GM23338 (cell line): ENCODE data around the gene BORCS8. TPM values are rescaled to one million over a fixed set of nuclear protein-coding genes. Genes with fewer than 3 reads are reported as not detected.
A peak's percentile ranks its signal among the peaks of the same experiment; 100 is the strongest.

Experiments
- ATAC-seq: fragments of 200-7000 bp; cut with Tn5 transposase; 3 replicates; pipeline ENCODE4 v1.9.1; 2020
- DNase-seq: peaks from one replicate; pipeline ENCODE4 v3.0.0-alpha.2; 2015; ENCODE audit warnings: low spot score
- H2AFZ ChIP-seq: fragments of 200-600 bp; sonication (generic); 2 replicates; pipeline ENCODE4 v1.8.0; 2016; ENCODE audit warnings: antibody characterized with exemption, mild to moderate bottlenecking, moderate library complexity
- H3F3A ChIP-seq: fragments of 200-600 bp; sonication (generic); replicated peaks from 2 replicates; pipeline ENCODE4 v1.8.0; 2017; ENCODE audit warnings: antibody characterized with exemption, mixed run types, low read depth
- H3K27ac ChIP-seq: fragments of 200-600 bp; sonication (generic); 2 replicates; pipeline ENCODE4 v1.6.1; 2016; ENCODE audit warnings: low read depth
- H3K27me3 ChIP-seq: fragments of 200-600 bp; sonication (generic); 2 replicates; pipeline ENCODE4 v1.8.0; 2016; ENCODE audit warnings: mild to moderate bottlenecking, mixed run types, moderate library complexity; ENCODE audit not compliant: insufficient read depth
- H3K36me3 ChIP-seq: fragments of 200-600 bp; sonication (generic); 2 replicates; pipeline ENCODE4 v1.8.0; 2016; ENCODE audit warnings: mild to moderate bottlenecking; ENCODE audit not compliant: insufficient read depth
- H3K4me1 ChIP-seq: fragments of 200-600 bp; sonication (generic); 2 replicates; pipeline ENCODE4 v1.8.0; 2016; ENCODE audit warnings: mild to moderate bottlenecking, moderate library complexity; ENCODE audit not compliant: insufficient read depth
- H3K4me2 ChIP-seq: fragments of 200-600 bp; sonication (generic); 2 replicates; pipeline ENCODE4 v1.7.1; 2017; ENCODE audit warnings: mixed run types
- H3K4me3 ChIP-seq: fragments of 200-600 bp; sonication (generic); 2 replicates; pipeline ENCODE4 v1.6.1; 2016; ENCODE audit warnings: mixed run types
- H3K79me2 ChIP-seq: fragments of 200-600 bp; sonication (generic); replicated peaks from 2 replicates; pipeline ENCODE4 v1.8.0; 2017; ENCODE audit warnings: mild to moderate bottlenecking; ENCODE audit not compliant: insufficient read depth
- H3K9me2 ChIP-seq: fragments of 200-600 bp; sonication (generic); 2 replicates; pipeline ENCODE4 v1.8.0; 2017; ENCODE audit not compliant: insufficient read depth
- H4K20me1 ChIP-seq: fragments of 200-600 bp; sonication (generic); replicated peaks from 2 replicates; pipeline ENCODE4 v1.8.0; 2017; ENCODE audit warnings: mild to moderate bottlenecking; ENCODE audit not compliant: insufficient read depth
- H3K27ac Mint-ChIP-seq: 2 replicates; pipeline ENCODE4 v1.8.0; 2020; ENCODE audit warnings: inconsistent platforms, mild to moderate bottlenecking, moderate library complexity, mixed read lengths
- H3K27me3 Mint-ChIP-seq: 3 replicates; pipeline ENCODE4 v1.8.0; 2022; ENCODE audit warnings: low read depth, mild to moderate bottlenecking, moderate library complexity, mixed read lengths, inconsistent platforms; ENCODE audit not compliant: insufficient read depth, poor library complexity
- H3K36me3 Mint-ChIP-seq: 3 replicates; pipeline ENCODE4 v1.8.0; 2021; ENCODE audit warnings: low read depth, mild to moderate bottlenecking, inconsistent platforms, moderate library complexity, mixed read lengths
- H3K4me1 Mint-ChIP-seq: 3 replicates; pipeline ENCODE4 v1.8.0; 2020; ENCODE audit warnings: mild to moderate bottlenecking, inconsistent platforms, mixed read lengths
- H3K4me3 Mint-ChIP-seq: 3 replicates; pipeline ENCODE4 v1.8.0; 2021; ENCODE audit warnings: moderate library complexity, mild to moderate bottlenecking, inconsistent platforms, mixed read lengths
- H3K9me3 Mint-ChIP-seq: 3 replicates; pipeline ENCODE4 v1.8.0; 2020; ENCODE audit warnings: moderate library complexity, mild to moderate bottlenecking, inconsistent platforms, mixed read lengths
- CTCF ChIP-seq, 2 experiments: fragments of 200-600 bp in 1 of 2; sonication (generic) in 1 of 2; conservative IDR thresholded peaks; 2 replicates each; pipeline versions ENCODE4 v1.5.1 to v1.6.1; 2016 to 2017; ENCODE audit warnings: antibody characterized with exemption in 2 of 2, low read depth in 2 of 2, mild to moderate bottlenecking in 2 of 2, moderate library complexity in 1 of 2
- ETS1 ChIP-seq: IDR thresholded peaks from 2 replicates; pipeline ENCODE4 v1.6.1; 2016; ENCODE audit warnings: antibody characterized with exemption
- JUNB ChIP-seq: IDR thresholded peaks from one replicate; pipeline ENCODE4 v1.6.1; 2016; ENCODE audit warnings: antibody characterized with exemption; ENCODE audit not compliant: unreplicated experiment
- POLR2AphosphoS5 ChIP-seq: IDR thresholded peaks from 2 replicates; pipeline ENCODE4 v1.6.1; 2016; ENCODE audit warnings: antibody characterized with exemption, low read depth
- polyA plus RNA-seq: library from polyadenylated mRNA; unstranded; fragments of >200 nt; fragmentation: Nextera tagmentation; extraction: Ambion mirVana; gene quantifications from 2 replicates; pipeline ENCODE4 v1.2.1, GENCODE V29; 2016
- total RNA-seq: library from RNA; depleted of rRNA; stranded (reverse); fragments of >200 nt; shearing (Covaris generic); gene quantifications from 2 replicates; pipeline ENCODE4 v1.2.3, GENCODE V29; 2014
- TF ChIP-seq, protein P1 (sequence below): IDR thresholded peaks from one replicate; pipeline ENCODE4 v1.6.1; 2018; ENCODE audit warnings: antibody characterized with exemption; ENCODE audit not compliant: unreplicated experiment

The BORCS8 gene
- total and polyA plus RNA-seq, 2 experiments from 2014 or later: 15.1 to 18.8 TPM

GRCh38 chr19:19170873-19171672, 20.9 kb downstream of the BORCS8 start (continued):
- TF ChIP-seq, protein P1, sequence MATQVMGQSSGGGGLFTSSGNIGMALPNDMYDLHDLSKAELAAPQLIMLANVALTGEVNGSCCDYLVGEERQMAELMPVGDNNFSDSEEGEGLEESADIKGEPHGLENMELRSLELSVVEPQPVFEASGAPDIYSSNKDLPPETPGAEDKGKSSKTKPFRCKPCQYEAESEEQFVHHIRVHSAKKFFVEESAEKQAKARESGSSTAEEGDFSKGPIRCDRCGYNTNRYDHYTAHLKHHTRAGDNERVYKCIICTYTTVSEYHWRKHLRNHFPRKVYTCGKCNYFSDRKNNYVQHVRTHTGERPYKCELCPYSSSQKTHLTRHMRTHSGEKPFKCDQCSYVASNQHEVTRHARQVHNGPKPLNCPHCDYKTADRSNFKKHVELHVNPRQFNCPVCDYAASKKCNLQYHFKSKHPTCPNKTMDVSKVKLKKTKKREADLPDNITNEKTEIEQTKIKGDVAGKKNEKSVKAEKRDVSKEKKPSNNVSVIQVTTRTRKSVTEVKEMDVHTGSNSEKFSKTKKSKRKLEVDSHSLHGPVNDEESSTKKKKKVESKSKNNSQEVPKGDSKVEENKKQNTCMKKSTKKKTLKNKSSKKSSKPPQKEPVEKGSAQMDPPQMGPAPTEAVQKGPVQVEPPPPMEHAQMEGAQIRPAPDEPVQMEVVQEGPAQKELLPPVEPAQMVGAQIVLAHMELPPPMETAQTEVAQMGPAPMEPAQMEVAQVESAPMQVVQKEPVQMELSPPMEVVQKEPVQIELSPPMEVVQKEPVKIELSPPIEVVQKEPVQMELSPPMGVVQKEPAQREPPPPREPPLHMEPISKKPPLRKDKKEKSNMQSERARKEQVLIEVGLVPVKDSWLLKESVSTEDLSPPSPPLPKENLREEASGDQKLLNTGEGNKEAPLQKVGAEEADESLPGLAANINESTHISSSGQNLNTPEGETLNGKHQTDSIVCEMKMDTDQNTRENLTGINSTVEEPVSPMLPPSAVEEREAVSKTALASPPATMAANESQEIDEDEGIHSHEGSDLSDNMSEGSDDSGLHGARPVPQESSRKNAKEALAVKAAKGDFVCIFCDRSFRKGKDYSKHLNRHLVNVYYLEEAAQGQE: no peak
- TF ChIP-seq ETS1: no peak
- no peak for TF ChIP-seq CTCF (conservative IDR thresholded peaks at IDR 0.05; ENCODE audit: low read depth in 2 of 2)

- Mint-ChIP-seq H3K4me1 (peaks cover 27% of the 10 kb centered on the region), H3K9me3 (no peaks in the 10 kb centered on the region), H3K27ac (no peak within 1 kb of the TSS), H3K4me3 (peak within 1 kb of the TSS; percentile 72), H3K27me3 (peaks cover 38% of the 10 kb centered on the region), H3K36me3 (no peaks in the 10 kb centered on the region; the same call in 2 of the 3 replicates)
- H2AFZ ChIP-seq: peak within 1 kb of the TSS; percentile 81
- DNase-seq (peak; percentile 97), ATAC-seq (peak; percentile 90)
- no peaks in the 10 kb centered on the region for H3K79me2 ChIP-seq
- no peaks in the 10 kb centered on the region for H4K20me1 ChIP-seq
- no peak for TF ChIP-seq JUNB
- peak; percentile 92 for TF ChIP-seq POLR2AphosphoS5
- H3K27me3 ChIP-seq: peaks cover 28% of the 10 kb centered on the region
- H3K4me2 ChIP-seq: peak within 1 kb of the TSS; percentile 79
- H3K9me2 ChIP-seq: no peaks in the 10 kb centered on the region
- H3K27ac ChIP-seq: no peak within 1 kb of the TSS
- H3K4me3 ChIP-seq: peak within 1 kb of the TSS; percentile 64
- H3K36me3 ChIP-seq: no peaks in the 10 kb centered on the region
- peaks cover 16% of the 10 kb centered on the region for H3K4me1 ChIP-seq
- H3F3A ChIP-seq: peaks cover 12% of the 10 kb centered on the region; the same call in 1 of the 2 replicates
Measured at GRCh38 chr19:19170053-19170872, 21.7 kb downstream of the BORCS8 start, which contains the start of gene MEF2B. Gene MEF2B, minus strand, starts transcription at chr19:19170263. Its CDS starts 19,528 bp downstream, at chr19:19150735.
